ENCODE results near the gene MAPK1.
"Not testable (repeated sequence)": the region's sequence is repeated elsewhere in the genome, so short reads cannot be mapped to it uniquely, and the experiment has no call there.

Gene MAPK1

DNA sequence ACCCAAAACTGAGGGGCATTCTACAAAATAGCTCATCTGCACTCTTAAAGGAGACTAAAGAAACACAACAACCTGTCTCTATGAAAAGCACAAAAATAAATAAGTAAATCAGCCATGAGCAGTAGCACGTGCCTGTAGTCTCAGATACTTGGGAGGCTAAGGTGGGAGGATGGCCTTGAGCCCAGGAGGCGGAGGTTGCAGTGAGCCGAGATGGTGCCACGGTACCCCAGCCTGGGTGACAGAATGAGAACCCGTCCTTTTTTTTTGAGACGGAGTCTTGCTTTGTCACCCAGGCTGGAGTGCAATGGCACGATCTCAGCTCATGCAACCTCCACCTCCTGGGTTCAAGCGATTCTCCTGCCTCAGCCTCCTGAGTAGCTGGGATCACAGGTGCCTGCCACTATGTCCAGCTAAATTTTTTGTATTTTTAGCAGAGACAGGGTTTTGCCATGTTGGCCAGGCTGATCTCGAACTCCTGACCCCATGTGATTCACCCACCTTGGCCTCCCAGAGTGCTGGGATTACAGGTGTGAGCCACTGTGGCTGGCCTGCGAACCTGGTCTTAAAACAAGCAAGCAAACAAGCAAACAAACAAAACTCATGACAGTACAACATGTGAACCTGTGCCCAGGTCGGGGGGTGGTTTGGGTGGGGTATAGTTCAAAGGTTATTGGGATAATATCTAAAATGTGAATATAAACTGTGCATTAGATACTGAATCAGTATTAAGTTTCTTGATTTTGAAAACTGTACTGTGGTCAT, 76.4 kb downstream of the MAPK1 start:
- not testable (repeated sequence) for DNase-seq (ENCODE audit: low read depth)

DNA sequence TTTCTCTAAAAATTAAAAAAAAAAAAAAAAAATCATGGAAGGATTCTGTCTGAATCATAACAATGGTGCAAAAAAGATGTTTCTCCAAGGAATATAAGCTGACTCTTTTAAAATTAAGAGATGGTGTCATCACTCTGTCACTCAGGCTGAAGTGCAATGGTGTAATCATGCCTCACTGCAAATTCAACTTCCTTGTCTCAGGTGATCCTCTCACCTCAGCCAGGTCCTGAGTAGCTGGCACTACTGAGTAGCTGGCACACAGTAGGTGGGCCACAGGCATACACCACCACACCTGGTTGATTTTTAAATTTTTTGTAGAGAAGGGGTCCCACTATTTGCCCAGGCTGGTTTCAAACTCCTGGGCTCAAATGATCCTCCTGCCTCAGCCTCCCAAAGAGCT, 77.1 kb downstream of the MAPK1 start:
- no peak for DNase-seq (ENCODE audit: low read depth)

DNA sequence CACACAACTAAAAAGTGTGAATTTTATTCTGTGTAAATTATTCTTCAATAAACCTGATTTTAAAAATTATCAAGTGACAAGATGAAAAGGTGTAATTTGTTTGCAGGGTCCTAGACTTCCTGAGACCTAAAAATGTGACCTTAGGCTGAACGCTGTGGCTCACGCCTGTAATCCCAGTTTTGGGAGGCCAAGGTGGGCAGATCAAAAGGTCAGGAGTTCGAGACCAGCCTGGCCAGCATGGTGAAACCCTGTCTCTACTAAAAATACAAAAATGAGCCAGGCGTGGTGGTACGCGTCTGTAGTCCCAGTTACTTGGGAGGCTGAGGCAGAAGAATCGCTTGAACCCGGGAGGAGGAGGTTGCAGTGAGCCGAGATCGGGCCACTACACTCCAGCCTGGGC, 79.9 kb downstream of the MAPK1 start:
- DNase-seq (ENCODE audit: low read depth), result not testable (repeated sequence)

DNA sequence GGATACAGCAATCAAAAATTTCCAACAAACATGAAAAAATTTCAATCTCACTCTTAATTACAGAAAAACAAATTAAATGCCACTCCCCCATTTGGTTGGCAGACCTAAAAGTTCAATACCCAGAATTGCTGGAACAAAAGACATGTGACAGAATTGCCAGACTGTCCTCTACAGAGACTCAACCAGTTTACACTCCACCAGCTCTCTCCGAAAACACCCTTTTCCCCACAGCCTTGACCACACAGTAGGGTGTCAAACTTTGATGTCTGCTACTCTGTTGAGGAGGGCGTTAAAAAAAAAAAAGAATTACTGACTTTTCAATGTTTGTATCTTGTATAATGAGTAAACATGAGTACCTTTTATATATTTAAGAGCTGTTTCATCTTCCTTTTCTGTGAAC, 87.2 kb downstream of the MAPK1 start:
- DNase-seq (ENCODE audit: low read depth), result no peak

DNA sequence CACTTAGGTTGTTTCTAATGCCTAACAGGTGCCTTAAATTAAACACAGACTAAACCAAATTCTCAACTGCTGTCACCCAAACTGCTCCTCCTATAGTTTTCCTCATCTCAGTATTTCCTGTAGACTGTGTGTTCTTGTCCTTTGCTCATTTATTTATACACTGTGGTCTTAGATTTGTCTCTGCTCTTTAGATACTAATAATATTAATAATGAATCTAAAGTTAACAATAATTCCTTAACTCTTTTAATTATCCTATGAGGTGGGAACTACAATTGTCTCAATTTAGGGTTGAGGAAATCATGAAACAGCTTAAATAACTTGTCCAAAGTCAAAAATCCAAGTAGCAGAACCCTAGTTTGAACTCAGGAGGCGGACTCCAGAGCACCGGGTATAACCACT, 88.0 kb downstream of the MAPK1 start:
- no peak for DNase-seq (ENCODE audit: low read depth)

DNA sequence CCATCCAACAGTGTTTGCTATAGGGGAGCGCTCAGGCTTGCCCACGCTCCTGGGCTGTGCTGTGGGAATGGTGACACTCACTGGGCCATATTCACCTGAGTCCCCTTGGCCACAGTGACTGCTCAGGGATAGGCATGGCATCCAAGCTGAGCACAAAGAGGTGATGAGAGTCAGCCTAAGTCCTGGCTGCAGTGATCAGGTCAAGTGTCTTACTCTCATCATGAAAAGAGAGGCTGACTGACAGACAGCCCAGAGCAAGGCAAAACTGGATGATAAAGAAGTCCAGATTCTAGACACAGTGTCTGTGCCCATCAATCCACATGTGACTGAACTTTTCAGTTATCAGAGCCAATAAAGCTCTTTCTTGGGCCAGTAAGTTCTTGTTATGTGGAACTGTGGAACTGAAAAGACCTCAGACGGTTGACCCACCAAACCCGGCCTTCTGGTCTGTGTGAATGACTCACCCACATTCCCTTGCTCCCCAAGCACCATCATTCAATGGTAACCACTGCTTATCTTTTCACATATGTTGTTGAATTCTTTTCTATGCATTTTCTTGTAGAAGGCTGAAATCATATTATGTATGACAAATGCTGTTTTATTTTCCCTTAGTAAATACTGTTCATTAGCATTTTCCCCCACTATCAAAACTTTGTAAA, 88.6 kb downstream of the MAPK1 start:
- no peak for DNase-seq (ENCODE audit: low read depth)

DNA sequence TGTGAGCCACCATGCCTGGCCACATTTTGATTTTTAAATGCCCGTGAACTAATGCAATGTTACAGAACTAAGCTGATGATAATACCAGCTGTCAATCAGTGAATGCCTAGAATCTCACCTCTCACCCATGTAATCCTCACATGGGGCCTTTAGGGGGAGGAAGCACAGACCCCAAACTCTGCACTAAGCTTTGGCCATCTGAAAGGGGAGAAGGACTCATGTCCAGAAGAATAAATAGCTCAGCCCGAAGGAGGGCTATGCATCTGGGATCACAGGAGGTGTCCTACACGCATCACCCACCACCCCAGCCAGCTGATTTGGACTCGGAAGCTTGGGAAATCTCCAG, 95.8 kb downstream of the MAPK1 start:
- no peak for DNase-seq (ENCODE audit: low read depth)

DNA sequence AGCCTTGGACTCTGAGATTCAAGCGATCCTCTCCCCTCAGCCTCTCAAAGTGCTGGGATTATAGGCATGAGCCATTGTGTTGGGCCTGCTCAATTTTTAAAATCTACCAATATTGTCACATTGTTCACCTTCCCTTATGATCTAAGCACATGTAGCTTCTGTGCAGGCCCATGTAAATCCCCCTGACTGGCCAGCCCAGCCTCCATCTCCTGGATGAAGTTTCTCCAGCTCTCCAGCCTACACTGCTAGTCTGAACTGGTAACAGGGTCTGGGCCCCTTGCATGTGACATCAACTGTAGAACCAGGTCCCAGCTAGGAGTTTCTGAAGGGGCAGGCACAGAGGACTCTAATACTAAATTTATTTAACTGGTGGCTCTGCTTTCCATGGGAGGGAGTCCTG, 99.0 kb downstream of the MAPK1 start:
- DNase-seq (ENCODE audit: low read depth), result no peak

DNA sequence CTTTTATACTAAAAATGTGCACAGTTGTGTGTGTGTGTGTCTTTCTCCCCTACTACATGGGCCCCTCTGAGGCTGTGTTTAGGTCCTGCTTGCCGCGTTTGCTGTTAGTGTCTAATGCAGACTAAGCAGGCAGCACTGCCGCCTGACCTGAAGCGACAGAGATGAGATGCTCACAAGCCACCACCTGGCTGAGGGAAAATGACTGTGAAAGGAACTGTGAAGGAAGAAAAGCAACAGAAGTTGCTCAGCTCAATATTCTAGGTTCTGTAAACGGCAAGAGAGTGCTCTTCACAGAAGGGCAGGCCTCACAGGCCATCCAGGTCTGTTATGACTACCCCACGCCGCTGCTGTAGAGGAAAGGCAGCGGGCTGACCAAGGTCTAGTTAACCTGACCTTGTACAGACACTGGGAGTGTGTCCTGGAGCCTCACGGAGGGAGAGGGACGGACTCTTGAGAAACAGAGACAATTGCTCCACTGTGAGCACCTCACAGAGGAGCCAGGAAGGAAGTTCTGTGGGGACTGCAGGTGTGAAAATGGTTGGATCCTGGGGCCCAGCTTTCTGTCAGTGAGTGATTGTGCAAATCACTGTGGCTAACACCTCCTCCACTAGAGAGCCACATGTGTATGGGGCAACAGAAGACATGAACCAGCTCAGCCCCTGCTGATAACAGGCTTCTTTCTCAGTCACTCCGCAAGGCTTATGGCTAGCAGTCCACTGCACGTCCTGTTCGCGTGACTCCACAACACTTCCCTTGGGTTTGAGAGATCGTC, 100.6 kb downstream of the MAPK1 start:
- DNase-seq (ENCODE audit: low read depth), result peak; percentile 19

DNA sequence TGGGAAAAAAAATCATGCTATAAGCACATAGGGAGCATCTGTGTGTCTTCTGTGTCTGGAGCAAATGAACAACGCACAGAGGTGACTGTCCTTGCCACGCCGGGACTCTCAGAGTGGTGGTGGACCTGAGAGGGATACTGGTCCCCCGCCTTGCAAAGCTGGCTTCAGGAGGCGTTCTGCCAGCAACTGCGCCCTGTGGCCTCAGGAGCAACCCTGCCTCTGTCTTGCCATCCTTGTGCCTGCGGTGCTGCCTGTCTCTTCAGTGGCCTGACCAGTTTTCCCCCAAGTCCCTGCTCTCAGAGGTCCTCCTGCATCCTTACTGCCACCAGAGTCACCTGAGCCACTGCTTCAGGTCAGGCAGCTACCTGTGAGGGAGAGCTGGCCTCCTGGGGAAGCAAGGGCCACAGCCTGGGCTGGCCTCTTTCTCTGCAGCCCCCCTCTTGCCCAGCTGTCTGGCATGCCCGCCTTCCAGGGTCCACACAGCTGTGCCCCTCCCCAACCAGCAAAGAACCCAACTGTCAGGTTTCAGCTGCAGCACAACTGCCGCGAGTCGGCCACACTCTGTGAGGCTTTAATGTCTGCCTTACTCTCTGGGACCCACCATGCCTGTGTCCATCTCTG, 101.4 kb downstream of the MAPK1 start:
- no peak for DNase-seq (ENCODE audit: low read depth)

DNA sequence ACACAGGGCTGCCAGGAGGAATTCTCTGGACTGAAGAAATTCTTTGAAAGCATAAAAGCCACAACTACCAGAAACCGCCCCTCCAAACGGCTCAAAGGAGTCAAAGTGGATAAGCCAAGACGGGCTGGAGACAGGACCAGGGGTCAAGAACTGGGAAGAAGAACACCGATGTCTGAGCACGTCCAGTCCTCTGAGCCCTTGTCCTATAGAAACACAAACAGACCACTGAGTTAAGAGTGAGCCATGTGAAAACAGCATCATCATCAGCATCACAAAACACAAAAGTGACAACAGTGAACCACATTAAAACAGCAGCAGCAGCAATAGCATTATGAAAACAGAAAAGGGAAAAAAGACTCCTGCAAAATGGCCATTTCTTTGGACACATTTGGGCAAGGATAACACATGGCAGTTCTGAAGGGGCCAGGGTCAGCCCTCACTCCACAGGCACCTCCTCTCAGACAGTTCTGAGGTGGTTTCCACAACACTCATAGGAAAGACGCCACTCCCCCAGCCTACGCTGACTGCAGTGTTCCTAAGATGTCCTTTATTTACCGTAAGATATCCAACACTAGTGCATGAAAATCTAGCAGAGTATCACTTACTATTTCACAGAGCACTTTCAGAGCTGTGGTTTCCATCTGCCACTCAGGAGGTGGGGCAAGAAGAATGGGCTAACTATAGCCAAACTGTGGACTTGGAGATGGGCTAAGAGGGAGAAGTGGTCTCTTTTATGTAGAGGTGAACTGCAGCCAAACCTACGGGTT, 103.2 kb downstream of the MAPK1 start:
- DNase-seq (ENCODE audit: low read depth), result no peak

DNA sequence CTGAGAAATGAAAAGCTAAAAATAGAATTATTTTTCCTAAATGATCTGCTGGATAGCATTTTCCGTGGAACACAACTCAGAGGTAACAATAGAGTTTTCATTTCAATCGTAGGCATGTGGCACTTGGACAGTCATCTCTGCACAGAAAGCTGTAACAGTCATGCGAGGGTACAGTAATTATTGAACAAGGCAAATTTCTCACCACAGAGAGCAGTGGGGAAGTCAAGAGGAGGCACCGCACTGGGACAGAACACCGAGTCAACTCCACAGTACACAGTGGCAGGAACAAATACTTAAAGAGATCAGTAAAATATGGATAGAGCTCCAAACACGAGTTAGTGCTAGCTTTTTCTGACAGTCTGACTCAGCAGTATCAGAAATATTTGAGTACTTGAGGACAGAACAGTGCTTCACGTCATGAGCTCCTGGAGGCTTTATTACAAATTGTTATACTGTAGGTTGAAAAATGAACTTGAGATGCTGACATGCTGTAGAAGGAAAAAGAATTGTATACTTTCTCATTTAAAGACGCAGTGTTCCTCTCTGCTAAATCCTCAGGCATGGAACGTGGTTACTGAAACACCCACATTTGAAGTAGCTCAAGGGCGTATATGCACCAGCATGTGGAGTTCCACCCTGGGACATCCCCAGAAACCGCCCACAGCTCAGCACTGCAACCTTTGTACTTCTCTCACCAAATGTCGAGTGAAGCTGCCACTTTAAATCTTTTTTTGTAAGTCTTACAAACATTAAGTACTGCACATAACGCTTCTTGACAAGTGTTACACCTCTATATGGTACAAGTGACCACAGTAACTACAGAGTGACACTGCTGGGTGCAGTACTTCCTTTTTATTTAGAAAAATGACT, 104.5 kb downstream of the MAPK1 start:
- no peak for DNase-seq (ENCODE audit: low read depth)

DNA sequence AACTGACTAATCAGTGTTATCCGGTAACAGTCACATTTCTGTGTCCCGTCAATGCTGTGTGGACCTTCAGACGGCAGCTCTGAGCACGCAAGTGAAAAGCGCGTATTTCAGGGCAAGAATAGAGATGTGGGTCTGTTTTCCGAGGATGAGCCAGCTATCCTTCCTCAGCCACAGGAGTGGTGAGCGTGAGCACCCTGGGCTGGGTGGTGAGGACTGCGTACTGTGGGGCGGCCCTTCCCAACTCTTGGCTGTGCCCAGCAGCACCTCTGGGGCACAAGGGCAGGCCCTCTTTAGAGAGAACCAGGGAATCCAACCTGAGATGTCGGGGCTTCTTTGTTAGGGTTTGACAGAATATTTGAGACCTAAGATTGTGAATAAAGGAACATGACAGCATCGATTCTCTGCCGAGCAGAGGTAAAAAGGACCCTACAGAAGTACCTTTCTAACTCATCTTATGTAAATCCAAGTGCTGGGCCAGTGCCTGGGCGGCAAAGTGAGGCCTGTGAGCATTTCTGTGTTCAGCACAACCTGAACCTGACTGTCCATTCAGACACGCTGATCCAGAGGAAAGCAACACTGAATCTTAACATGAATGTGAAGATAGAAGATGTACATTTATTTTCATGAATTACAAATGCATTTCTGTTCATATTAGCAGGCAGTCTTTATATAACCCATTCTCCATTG, 105.3 kb downstream of the MAPK1 start:
- DNase-seq (ENCODE audit: low read depth), result no peak

DNA sequence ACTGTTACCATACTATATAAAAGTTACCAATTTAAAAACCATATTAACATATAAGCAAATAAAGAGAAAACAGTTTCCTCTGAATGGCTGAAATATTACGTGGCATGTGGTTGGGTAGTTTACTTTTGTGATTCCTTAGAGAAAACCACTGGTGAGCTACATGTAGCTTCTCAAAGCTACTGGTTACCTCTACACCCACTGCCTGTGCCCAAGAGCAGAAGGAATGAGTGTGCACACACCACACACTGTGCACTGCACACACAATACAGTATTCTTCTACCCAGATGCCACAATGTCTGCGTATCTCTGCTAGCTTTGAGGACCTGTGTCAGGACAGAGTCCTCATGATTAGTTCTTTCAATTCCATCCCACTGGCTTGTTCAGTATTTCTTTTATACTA, 106.4 kb downstream of the MAPK1 start:
- no peak for DNase-seq (ENCODE audit: low read depth)

DNA sequence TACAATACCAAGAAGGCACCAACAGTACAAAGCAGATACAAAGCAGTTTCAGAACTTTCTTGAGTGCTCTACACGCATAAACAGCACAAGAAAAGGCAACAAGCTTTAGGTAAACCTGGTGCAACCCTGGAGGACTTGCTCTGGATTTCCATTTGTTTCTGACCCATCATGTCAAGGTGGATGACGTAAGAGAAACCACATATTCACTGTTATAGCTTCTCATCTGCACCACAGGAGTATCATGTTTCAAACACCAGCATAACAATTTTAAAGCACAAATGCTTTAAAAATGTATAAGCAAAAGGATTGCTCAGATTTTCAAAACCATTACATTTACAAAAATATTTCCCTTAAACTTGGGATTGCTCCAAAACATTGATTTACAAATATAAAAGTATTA, 106.8 kb downstream of the MAPK1 start:
- DNase-seq (ENCODE audit: low read depth), result no peak

DNA sequence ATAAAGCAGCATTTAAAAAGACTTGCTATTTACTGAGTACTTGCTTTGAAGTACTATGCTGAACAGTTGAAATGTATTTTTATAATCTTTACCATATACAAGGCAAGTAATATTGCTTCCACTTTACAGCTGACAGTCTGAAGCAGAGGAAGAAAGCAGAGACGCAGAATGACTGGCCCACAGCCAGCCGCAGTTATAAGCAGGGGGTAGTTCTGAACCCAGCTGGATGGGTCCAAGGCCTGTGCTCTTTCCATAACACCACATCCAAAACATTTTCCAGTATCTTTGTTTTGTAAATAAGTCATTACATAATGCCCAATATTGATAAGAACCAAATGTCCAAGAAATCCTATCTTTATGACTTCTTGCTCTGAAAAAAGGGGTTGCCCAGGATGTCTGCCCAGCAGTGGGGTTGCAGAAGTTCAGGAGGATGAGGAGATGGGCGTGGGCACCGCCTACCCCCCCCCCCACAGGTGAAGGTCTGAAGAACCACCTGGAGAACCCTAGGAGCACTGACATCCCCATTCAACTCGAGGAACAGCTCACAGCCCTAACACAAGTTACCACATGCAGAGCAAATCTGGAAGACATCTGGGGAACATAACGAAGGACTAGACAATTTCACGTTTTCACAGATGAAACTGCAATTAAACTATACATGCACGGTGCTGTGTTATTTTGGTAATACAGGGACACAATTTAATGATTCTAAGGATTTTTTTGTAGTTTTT, 107.6 kb downstream of the MAPK1 start:
- no peak for DNase-seq (ENCODE audit: low read depth)

DNA sequence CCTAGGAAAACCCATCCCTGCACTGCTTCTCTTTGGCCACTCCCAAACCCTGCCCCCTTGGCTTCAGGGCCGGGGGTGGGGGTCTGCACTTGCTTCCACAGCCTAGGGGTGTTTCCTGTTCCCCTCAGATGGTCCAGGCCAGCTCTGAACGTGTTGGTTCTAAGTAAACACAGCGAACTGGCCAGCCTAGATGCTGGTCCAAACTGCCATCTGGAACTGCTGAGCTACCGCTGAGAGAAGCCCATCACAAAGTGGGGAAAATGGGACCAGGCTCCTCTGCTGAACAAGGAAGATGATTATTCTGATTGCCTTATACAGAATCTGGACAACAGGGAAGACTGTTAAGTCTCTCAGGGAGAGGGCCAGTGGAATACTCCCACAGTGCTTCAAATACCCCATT, 108.4 kb downstream of the MAPK1 start:
- no peak for DNase-seq (ENCODE audit: low read depth)

DNA sequence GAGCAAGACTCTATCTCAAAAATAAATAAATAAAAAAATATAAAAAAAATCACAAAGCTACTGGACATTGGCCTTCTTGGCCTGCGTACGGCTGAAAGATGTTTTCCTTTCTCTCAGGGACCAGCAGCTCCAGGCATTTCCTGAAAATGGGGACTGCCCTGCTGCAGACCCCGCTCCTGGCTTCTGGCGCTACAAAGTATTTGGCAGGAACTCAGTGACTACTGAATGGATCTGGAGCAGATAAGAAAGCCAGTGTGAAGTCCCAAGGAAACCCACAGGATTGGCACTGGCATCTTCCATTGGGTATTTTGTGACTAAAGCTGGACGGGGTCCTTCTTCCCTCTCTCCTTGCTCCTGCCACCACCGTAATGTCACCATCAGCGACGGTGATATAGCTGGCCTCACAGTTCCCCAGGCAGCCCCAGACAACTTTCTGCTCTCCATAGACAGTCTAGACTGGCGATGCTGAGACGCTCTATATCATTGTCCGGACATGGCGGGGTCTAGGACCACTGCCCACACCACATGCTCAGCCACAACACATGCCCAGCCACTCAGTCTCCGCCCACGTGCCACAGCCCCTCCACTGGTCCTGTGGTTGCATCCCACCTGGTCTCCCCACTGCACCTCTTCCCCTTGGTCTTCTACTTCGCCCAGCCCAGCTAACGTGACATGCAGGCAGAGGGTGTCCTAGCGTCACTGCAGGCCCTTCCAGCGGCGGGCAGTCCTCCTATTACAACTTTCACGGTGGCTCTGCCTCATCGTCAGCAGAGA, 109.2 kb downstream of the MAPK1 start:
- no peak for DNase-seq (ENCODE audit: low read depth)

DNA sequence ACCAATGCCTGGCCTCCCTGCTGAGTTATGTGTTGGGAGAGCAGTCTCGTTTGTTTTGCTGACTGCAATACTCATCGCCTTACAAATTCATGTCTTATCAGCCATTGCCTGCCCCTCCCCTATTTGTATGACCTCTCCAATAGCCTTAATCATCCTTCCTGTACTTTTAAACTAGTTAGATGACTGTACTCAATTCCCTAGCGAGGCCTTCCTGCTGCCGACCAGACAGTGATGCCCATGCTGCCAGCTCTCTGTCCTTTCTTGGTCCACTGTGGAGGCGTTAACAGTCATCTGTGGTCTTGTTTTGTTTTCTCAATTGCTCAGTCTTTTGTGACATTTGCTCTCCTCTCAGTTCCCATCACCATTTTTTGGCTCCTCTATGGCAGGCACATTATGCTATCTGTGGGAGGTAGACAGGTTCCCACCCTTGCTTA, 111.6 kb downstream of the MAPK1 start:
- DNase-seq (ENCODE audit: low read depth), result no peak
